GM18951 (cell line): ENCODE measurements around the gene FAH.
"Not testable (repeated sequence)": the region's sequence is repeated elsewhere in the genome, so short reads cannot be mapped to it uniquely, and the experiment has no call there.

Experiments used
- POLR2A ChIP-seq: IDR thresholded peaks from 4 replicates; pipeline ENCODE4 v1.6.1; 2011; ENCODE audit warnings: mild to moderate bottlenecking; ENCODE audit not compliant: insufficient read length, insufficient read depth; ENCODE audit errors: extremely low read depth
- in situ Hi-C: fragments of 300-500 bp; cut with MboI; formaldehyde crosslinking; loops from one replicate; pipeline ENCODE4 v1.12.0; 2022; ENCODE audit warnings: low sequenced_read_pairs, mixed read lengths, inconsistent platforms; ENCODE audit not compliant: unreplicated experiment

Gene FAH

GRCh38 chr15:80152896-80153876, at the start of gene FAH:
Gene FAH, plus strand, starts transcription at chr15:80152999. Its CDS starts 56 bp downstream, at chr15:80153055.
- TF ChIP-seq POLR2A, result peak; percentile 32
- in situ Hi-C loops, result loop anchor here (25.0 kb wide), 1 partner anchor 266 kb away; the partner anchor contains the start of gene MTHFS

- in situ Hi-C loops, result no loop called here
Measured at GRCh38 chr15:80105193-80105592, 47.6 kb upstream of the FAH start.

GRCh38 chr15:80105595-80105994, 47.2 kb upstream of the FAH start:
- in situ Hi-C loops, result no loop called here
- no peak for TF ChIP-seq POLR2A

More at GRCh38 chr15:80105193-80105592, 47.6 kb upstream of the FAH start:
- TF ChIP-seq POLR2A, result no peak

- in situ Hi-C loops, result no loop called here
- no peak for TF ChIP-seq POLR2A
Measured at GRCh38 chr15:80106051-80106450, 46.7 kb upstream of the FAH start.

- TF ChIP-seq POLR2A, result no peak
- in situ Hi-C loops, result no loop called here
Measured at GRCh38 chr15:80107204-80107603, 45.6 kb upstream of the FAH start.

GRCh38 chr15:80107774-80108173, 45.0 kb upstream of the FAH start:
- no peak for TF ChIP-seq POLR2A
- in situ Hi-C loops, result no loop called here

GRCh38 chr15:80109388-80109787, 43.4 kb upstream of the FAH start:
- no peak for TF ChIP-seq POLR2A
- in situ Hi-C loops, result no loop called here

GRCh38 chr15:80110920-80111319, 41.9 kb upstream of the FAH start:
- TF ChIP-seq POLR2A, result no peak
- in situ Hi-C loops, result no loop called here

GRCh38 chr15:80114114-80114513, 38.7 kb upstream of the FAH start:
- in situ Hi-C loops, result no loop called here
- no peak for TF ChIP-seq POLR2A

- no peak for TF ChIP-seq POLR2A
- in situ Hi-C loops, result no loop called here
Measured at GRCh38 chr15:80115021-80115420, 37.8 kb upstream of the FAH start.

- TF ChIP-seq POLR2A, result no peak
- in situ Hi-C loops, result no loop called here
Measured at GRCh38 chr15:80118956-80119355, 33.8 kb upstream of the FAH start.

- in situ Hi-C loops, result no loop called here
- TF ChIP-seq POLR2A, result no peak
Measured at GRCh38 chr15:80120636-80121035, 32.2 kb upstream of the FAH start.

- in situ Hi-C loops, result no loop called here
- no peak for TF ChIP-seq POLR2A
Measured at GRCh38 chr15:80121546-80121945, 31.3 kb upstream of the FAH start.

GRCh38 chr15:80123034-80123433, 29.8 kb upstream of the FAH start:
- in situ Hi-C loops, result no loop called here

GRCh38 chr15:80127253-80127652, 25.5 kb upstream of the FAH start:
- in situ Hi-C loops, result not testable (repeated sequence)

More at GRCh38 chr15:80123034-80123433, 29.8 kb upstream of the FAH start:
- TF ChIP-seq POLR2A, result no peak
